Spleen (tissue), 11 donors: ENCODE measurements around the gene TBXAS1. TPM values are rescaled to one million over a fixed set of nuclear protein-coding genes. Genes with fewer than 3 reads are reported as not detected.

Experiments
- DNase-seq: peaks from one replicate; pipeline ENCODE4 v3.0.0-alpha.2; 2020
- H3K27ac ChIP-seq, 8 donors: fragments of 200-600 bp; sonication (generic) in 7 of 8; 1 replicate in 4 of 8; 2 replicates in 4 of 8; pipeline versions ENCODE4 v1.5.0 to v1.8.0; 2016 to 2021; ENCODE audit warnings: inconsistent platforms in 4 of 8, mild to moderate bottlenecking in 4 of 8, moderate library complexity in 1 of 8
- H3K27me3 ChIP-seq, 7 donors: fragments of 200-600 bp; sonication (generic) in 6 of 7; replicated peaks in 1 of 7; 1 replicate in 4 of 7; 2 replicates in 3 of 7; pipeline versions ENCODE4 v1.5.0 to v1.8.0; 2016 to 2021; ENCODE audit warnings: inconsistent platforms in 3 of 7, mild to moderate bottlenecking in 1 of 7
- H3K36me3 ChIP-seq, 6 donors: fragments of 200-600 bp; sonication (generic) in 5 of 6; 1 replicate in 4 of 6; 2 replicates in 2 of 6; pipeline versions ENCODE4 v1.5.0 to v1.8.0; 2016 to 2021; ENCODE audit warnings: inconsistent platforms in 2 of 6
- H3K4me1 ChIP-seq, 6 donors: fragments of 200-600 bp; sonication (generic) in 5 of 6; 1 replicate in 3 of 6; 2 replicates in 3 of 6; pipeline versions ENCODE4 v1.5.0 to v1.8.0; 2016 to 2021; ENCODE audit warnings: inconsistent platforms in 3 of 6
- H3K4me3 ChIP-seq, 8 donors: fragments of 200-600 bp; sonication (generic) in 7 of 8; 1 replicate in 4 of 8; 2 replicates in 4 of 8; pipeline versions ENCODE4 v1.5.0 to v1.8.0; 2016 to 2021; ENCODE audit warnings: inconsistent platforms in 4 of 8, mild to moderate bottlenecking in 4 of 8, moderate library complexity in 2 of 8
- H3K9me3 ChIP-seq, 8 donors: fragments of 200-600 bp; sonication (generic) in 7 of 8; 1 replicate in 4 of 8; 2 replicates in 4 of 8; pipeline versions ENCODE4 v1.5.0 to v1.8.0; 2016 to 2021; ENCODE audit warnings: inconsistent platforms in 4 of 8
- POLR2A ChIP-seq, 3 donors: fragments of 450-650 bp; IDR thresholded peaks; one replicate each; pipeline ENCODE4 v1.5.1; 2017; ENCODE audit warnings: antibody characterized with exemption in 3 of 3, mild to moderate bottlenecking in 1 of 3
- POLR2AphosphoS5 ChIP-seq, 3 donors: sonication (generic); formaldehyde crosslinking; IDR thresholded peaks; one replicate each; pipeline ENCODE4 v1.5.1; 2017; ENCODE audit warnings: antibody characterized with exemption in 3 of 3
- WGBS, 5 donors: extraction: QIAGEN DNeasy Blood & Tissue Kit in 3 of 5; methylation state at CpG; one replicate each; pipeline versions ENCODE4 v1.1.5 to v1.1.7; 2013 to 2018; 5-methylcytosine and 5-hydroxymethylcytosine counted together
- intact Hi-C: fragments of 100-400 bp; cut with DNase I; formaldehyde crosslinking; loops from one replicate; pipeline ENCODE4 v1.15.0; 2023; ENCODE audit warnings: low total_unique reads
- polyA plus RNA-seq, 3 donors: library from polyadenylated mRNA; stranded (reverse); fragments of 200-250 nt; gene quantifications; one replicate each; pipeline ENCODE4 v1.2.1, GENCODE V29; 2013
- total RNA-seq, 7 donors: library from RNA; depleted of rRNA in 3 of 7; stranded (reverse); fragments of >200 nt in 3 of 7; fragmentation: NEBNext Ultra II Directional in 4 of 7; extraction: Animal tissue kit (Norgen Biotek cat#: 25700) in 4 of 7; gene quantifications; one replicate each; pipeline versions ENCODE4 v1.1.0 to v1.2.1, GENCODE V29; 2016 to 2021
- TF ChIP-seq, protein P1 (sequence below), 11 experiments: fragments of 200-600 bp in 7 of 11; fragments of 450-650 bp in 4 of 11; sonication (generic) in 4 of 11; IDR thresholded peaks in 8 of 11; conservative IDR thresholded peaks in 3 of 11; 1 replicate in 7 of 11; 2 replicates in 4 of 11; pipeline versions ENCODE4 v1.4.0 to v1.8.0; 2016 to 2021; ENCODE audit warnings: antibody characterized with exemption in 11 of 11, inconsistent platforms in 4 of 11, mild to moderate bottlenecking in 1 of 11
- donor health status: healthy with polysubstance abuse.
- donor health status: DM: no; HTN: no; CAD: no; lungs with moderate emphysema.
- donor health status: DM: no; HTN: no; CAD: no.
- donor health status: Bipolar disorder and iron deficiency.
- donor health status: healthy.
- donor health status: DM: no; HTN: no; CAD: no.
- donor health status: DM: yes; HTN: yes; CAD: no.

TBXAS1 gene
- total and polyA plus RNA-seq, 10 donors: 19.8 to 287 (median 147) TPM

DNA sequence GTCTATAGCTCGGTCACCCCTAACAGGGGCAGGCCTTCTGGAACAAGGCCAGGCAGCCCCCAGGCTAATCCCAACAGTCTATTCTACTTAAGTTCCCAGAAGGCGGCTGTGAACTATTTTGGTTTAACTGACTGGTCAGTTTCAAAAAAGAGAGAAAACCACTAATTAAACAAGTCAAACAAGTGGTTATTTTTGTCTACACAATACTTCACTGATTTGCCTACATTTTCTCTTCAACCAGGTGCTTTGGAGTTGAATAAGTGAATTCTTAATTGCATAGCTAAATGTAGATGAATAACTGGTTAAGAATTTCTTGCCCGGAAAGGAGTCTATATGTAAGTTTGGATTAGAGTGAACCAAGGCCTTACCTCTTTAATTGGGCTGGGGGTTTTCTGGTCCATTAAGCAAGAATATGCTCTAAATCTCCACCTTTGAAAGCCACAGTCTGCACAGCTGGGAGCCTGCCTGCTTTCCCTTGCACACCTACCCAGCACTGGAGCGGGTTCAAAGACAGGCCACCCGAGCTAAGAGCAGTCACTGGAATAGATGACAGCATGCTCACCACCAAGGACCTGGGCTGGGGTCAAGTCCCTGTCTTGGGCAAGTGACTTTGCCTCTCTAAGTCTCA is 70.4 kb downstream of the TBXAS1 start:
- no peak for TF ChIP-seq POLR2AphosphoS5 (IDR thresholded peaks at IDR 0.05)
- TF ChIP-seq POLR2A (IDR thresholded peaks at IDR 0.05): no peak
- TF ChIP-seq, protein P1, sequence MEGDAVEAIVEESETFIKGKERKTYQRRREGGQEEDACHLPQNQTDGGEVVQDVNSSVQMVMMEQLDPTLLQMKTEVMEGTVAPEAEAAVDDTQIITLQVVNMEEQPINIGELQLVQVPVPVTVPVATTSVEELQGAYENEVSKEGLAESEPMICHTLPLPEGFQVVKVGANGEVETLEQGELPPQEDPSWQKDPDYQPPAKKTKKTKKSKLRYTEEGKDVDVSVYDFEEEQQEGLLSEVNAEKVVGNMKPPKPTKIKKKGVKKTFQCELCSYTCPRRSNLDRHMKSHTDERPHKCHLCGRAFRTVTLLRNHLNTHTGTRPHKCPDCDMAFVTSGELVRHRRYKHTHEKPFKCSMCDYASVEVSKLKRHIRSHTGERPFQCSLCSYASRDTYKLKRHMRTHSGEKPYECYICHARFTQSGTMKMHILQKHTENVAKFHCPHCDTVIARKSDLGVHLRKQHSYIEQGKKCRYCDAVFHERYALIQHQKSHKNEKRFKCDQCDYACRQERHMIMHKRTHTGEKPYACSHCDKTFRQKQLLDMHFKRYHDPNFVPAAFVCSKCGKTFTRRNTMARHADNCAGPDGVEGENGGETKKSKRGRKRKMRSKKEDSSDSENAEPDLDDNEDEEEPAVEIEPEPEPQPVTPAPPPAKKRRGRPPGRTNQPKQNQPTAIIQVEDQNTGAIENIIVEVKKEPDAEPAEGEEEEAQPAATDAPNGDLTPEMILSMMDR (IDR thresholded peaks at IDR 0.05 in 8 of 11, conservative IDR thresholded peaks at IDR 0.05 in 3 of 11): no peak
- Histone ChIP-seq H3K36me3 (peaks cover 0 to 21% (median 0%) of the 10 kb centered on the region in 6 donors), H3K27me3 (no peaks in the 10 kb centered on the region), H3K4me3 (no peak overlapping the region), H3K27ac (peak overlapping the region in 3 of 8 donors; percentile 72 to 81 (median 80)), H3K4me1 (peaks cover 3 to 69% (median 23%) of the 10 kb centered on the region in 6 donors), H3K9me3 (peaks cover 0 to 15% (median 9%) of the 10 kb centered on the region in 8 donors)
- no peak for DNase-seq
- 91 to 99% (median 94%) methylated on average over 5 of the region's 5 CpGs for WGBS, 5 donors
- intact Hi-C loops: no loop called here

GRCh38 chr7:139900326-139900725 is 71.3 kb downstream of the TBXAS1 start:
- peaks cover 0 to 15% (median 9%) of the 10 kb centered on the region in 8 donors for H3K9me3 ChIP-seq
- H3K27ac ChIP-seq: peak overlapping the region in 4 of 8 donors; percentile 60 to 81 (median 76)
- intact Hi-C loops: no loop called here
- no peak for DNase-seq
- peaks cover 3 to 68% (median 18%) of the 10 kb centered on the region in 6 donors for H3K4me1 ChIP-seq
- WGBS, 5 donors: 92 to 100% (median 95%) methylated on average over 2 of the region's 2 CpGs
- H3K27me3 ChIP-seq: no peaks in the 10 kb centered on the region
- TF ChIP-seq, protein P1 (IDR thresholded peaks at IDR 0.05 in 8 of 11, conservative IDR thresholded peaks at IDR 0.05 in 3 of 11): no peak
- TF ChIP-seq POLR2A (IDR thresholded peaks at IDR 0.05) (no peak), POLR2AphosphoS5 (IDR thresholded peaks at IDR 0.05) (no peak)
- peaks cover 0 to 14% (median 0%) of the 10 kb centered on the region in 6 donors for H3K36me3 ChIP-seq
- no peak overlapping the region for H3K4me3 ChIP-seq

- peaks cover 0 to 15% (median 9%) of the 10 kb centered on the region in 8 donors for H3K9me3 ChIP-seq
- peak overlapping the region in 6 of 8 donors; percentile 2 to 81 (median 66) for H3K27ac ChIP-seq
- no peak overlapping the region for H3K4me3 ChIP-seq
- peaks cover 0 to 12% (median 0%) of the 10 kb centered on the region in 6 donors for H3K36me3 ChIP-seq
- WGBS, 5 donors: 58 to 67% (median 62%) methylated on average over 6 of the region's 6 CpGs
- no peak for DNase-seq
- H3K4me1 ChIP-seq: peaks cover 3 to 64% (median 17%) of the 10 kb centered on the region in 6 donors
- no peaks in the 10 kb centered on the region for H3K27me3 ChIP-seq
- TF ChIP-seq POLR2AphosphoS5 (IDR thresholded peaks at IDR 0.05): no peak
- TF ChIP-seq, protein P1 (IDR thresholded peaks at IDR 0.05 in 8 of 11, conservative IDR thresholded peaks at IDR 0.05 in 3 of 11): no peak
- TF ChIP-seq POLR2A (IDR thresholded peaks at IDR 0.05): no peak
- intact Hi-C loops: no loop called here
These were observed 72.2 kb downstream of the TBXAS1 start for GRCh38 chr7:139901056-139901795.

- H3K27ac ChIP-seq: peak overlapping the region in 6 of 8 donors; percentile 2 to 81 (median 66)
- no peaks in the 10 kb centered on the region for H3K27me3 ChIP-seq
- 48 to 76% (median 65%) methylated on average over 3 of the region's 3 CpGs for WGBS, 5 donors
These were observed 72.8 kb downstream of the TBXAS1 start for GRCh38 chr7:139901901-139902300.

More at GRCh38 chr7:139901901-139902300, 72.8 kb downstream of the TBXAS1 start:
- peaks cover 0 to 6% (median 0%) of the 10 kb centered on the region in 6 donors for H3K36me3 ChIP-seq
- H3K4me1 ChIP-seq: peaks cover 3 to 64% (median 17%) of the 10 kb centered on the region in 6 donors
- TF ChIP-seq POLR2AphosphoS5 (IDR thresholded peaks at IDR 0.05): no peak
- TF ChIP-seq POLR2A (IDR thresholded peaks at IDR 0.05): no peak
- TF ChIP-seq, protein P1 (IDR thresholded peaks at IDR 0.05 in 8 of 11, conservative IDR thresholded peaks at IDR 0.05 in 3 of 11): no peak
- intact Hi-C loops: no loop called here
- no peak overlapping the region for H3K4me3 ChIP-seq
- H3K9me3 ChIP-seq: peaks cover 0 to 18% (median 11%) of the 10 kb centered on the region in 8 donors
- no peak for DNase-seq
